ENCODE results near the gene SLC5A6.

The SLC5A6 gene

DNA sequence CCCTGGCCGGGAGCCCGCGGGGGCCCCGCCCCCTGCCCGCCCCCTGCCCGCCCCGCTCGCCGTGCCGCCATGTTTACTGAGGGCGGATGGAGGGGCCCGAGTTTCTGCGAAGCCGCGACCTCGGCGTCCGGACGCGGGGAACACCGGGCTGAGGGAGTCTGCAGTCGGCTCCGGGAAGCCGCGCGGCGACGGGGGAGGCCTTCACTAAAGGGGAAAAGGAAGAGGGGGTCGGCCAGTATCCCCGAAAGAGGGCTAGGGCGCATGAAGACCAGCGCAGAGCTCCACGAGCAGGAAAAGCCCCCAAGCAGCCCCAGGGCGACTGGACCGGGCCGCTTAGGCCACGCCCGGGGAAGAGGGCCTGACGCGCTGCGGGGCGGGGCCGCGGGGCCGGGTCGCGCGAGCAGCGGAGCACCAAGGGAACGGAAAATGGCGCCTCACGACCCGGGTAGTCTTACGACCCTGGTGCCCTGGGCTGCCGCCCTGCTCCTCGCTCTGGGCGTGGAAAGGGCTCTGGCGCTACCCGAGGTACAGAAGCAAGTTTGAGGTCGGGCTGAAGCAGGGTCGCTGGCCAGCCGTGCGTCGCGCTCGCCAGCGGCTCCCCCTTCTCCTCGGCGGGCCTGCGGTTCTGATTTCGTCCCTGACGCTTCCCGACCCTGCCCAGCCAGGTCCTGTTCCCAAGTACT, at the start of gene SLC5A6, which contains the start of gene ATRAID:
TSS of gene SLC5A6 (minus strand) at position 326 of the 683 bp plus-strand sequence. CDS start 4,618 bp downstream, outside the sequence.
TSS of gene ATRAID (plus strand) at position 99 of the 683 bp plus-strand sequence. CDS start at position 427, 328 bp downstream.
- DNase-seq, result peak; percentile 78 to 97 (median 92)

DNA sequence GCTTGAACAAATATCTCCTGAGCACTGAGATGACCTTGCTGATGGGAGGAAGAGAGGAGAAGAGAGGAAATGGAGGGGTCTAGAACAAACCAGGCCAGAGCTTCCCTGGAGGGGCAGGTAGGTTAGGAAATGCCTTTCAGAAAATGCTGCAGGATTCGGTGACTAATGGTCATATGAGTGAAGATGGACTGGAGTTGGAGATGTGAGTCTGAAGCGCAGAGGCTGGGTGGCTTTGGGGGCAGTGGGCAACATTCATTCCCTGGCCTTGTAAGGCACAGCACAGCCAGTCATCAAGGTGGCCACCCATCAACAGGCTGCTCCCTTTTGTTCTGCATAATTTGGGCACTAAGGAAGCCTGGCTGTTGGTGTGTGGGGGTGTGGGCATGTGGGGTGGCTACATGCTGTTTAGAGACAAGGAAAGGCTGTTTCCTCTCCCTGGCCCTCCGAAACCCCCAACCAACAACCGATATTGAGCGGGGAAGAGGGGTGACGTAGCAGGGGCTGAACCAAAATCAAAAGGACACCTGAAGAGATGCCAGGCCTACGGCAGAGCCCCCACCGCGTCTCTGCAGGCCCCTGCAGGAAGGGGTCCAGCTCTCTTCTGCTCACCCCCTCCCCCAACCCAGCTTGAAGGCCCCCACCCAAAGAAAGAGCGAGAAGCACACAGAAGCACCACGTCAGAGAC, 49.3 kb upstream of the SLC5A6 start:
- no peak for DNase-seq

DNA sequence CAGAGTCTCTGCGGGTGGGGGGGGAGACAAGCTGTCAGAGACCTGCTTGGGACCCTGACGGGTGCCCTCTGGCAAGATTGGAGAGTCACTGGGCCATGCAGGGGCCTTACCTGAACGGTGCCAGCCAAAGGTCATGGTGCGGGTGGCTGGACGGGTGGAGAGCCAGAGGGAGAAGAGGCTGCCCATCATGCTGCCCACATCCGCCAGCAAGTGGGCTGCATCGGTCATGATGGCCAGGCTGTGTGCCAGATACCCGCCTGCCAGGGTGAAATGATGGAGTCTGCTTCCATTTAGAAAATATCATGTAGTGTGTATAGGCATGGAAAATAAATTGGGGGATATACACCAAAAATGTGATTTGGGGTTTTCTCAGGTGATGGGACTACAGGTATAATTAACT, 46.0 kb upstream of the SLC5A6 start:
- DNase-seq, result no peak

DNA sequence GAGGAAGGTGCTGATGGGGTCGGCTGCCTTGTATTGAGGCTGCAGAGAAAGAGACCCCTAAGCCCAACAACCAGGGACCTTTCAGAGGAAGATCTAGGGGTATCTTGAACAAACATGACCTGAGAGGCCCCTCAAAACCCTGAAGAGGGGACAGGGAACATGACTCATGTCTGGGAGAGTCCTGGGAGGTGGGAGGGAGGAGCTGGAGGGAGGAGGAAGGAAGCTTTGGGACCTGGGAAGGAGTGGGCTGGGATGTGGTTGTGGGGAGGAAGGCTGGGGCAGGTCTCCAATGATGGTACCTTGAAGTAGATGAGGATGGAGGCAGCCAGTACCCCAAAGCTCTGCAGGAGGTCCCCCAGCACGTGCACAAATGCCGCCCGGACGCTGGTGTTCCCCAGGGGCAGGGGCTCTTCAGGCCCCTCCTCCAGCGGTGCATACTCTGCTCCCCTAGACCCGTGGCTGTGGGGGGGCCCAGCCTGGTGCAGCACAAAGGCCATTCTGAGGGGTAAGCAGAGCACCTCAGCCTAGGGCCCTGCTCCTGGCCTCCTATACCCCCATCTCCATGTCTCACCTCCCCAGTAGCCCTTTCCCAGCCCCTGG, 44.9 kb upstream of the SLC5A6 start:
- DNase-seq, result no peak

DNA sequence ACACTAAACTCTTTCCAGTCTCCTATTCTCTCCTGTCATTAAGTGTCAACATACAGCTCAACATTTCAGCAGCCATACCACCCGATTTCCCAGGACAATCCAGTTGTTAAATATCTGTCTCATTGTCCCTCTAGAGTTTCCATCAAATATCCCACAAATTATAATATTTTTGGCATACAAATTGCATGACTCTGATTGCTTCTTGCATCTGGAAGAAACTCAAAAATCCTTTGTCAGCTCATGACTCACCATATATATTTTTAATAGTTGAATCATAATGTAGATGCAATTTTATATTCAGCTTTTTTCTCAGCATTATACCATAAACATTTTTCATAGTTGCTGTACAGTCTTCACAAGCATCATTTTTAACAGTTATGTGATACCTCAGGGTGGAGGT, 43.6 kb upstream of the SLC5A6 start:
- no peak for DNase-seq

DNA sequence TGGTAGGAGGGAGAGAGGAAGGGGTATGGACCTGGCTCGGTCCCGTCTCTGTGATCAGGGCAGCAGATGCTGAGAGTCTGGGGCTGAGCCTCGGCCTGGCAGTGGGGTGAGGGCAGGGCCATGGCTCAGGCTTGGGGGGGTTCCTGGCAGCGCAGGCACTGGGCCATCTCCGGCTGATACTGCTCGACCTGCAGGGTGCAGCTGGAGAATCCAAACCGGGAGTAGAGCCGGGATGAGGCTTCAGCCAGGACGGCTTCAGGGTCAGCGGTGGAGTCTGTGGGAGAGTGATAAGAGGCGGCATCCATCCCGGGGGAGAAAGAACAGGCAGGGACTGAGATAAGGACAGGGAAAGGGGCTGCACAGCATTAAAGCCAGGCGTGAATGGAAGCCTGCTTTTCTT, 43.1 kb upstream of the SLC5A6 start:
- no peak for DNase-seq

DNA sequence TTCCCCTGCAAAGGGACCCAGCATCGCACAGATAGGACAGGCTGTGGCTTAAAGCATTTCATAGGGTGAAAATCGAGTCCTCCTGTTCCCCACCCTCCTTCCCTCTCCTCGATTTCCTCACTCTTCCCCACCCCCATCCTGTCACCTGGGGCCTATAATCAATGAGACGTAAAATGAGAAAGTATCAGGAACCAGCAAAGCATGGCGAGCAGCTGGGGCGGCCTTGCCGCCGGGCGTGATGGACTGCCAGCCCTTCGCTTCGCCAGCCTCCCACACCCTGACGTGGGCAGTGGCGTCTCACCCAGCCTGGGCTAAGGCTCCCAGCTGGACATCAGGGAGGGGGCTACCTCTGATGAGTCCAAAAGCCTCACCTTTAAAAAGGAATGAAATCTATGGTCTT, 39.7 kb upstream of the SLC5A6 start:
- DNase-seq, result no peak

DNA sequence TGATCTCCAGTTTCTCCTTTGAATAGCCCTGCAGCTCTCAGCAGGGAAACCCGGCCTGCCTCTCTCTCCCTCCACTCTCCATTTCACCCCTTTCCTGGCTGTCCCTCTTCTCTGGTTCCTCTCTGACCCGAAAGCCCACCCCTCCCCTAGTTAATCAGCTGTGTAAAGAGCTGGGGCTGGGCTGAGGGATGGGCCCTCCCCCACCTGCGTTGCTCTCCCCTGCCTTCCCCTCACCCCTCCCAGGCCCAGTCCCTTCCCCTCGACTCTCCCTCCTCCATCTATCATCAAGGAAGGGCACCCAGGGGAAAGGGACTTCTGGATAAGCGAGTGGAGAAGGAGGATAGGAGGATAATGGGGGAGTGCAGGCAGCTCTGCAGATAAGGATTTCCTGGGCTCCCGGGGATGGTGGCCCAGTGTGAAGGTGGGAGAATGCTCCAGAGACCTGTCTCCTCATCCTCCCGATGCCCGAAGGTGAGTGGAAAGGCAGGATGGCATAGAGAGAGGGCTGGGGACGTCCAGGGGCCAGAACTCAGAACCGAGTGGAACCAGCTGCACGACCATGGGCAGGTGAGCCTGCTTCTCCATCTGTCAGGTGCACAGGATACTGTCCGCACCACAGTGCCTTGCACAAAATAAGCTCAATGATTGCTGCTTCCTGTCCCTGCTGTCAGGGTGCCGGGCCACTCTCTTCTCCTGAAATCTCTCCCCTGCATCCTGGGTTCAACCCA, 38.7 kb upstream of the SLC5A6 start:
- DNase-seq, result no peak

DNA sequence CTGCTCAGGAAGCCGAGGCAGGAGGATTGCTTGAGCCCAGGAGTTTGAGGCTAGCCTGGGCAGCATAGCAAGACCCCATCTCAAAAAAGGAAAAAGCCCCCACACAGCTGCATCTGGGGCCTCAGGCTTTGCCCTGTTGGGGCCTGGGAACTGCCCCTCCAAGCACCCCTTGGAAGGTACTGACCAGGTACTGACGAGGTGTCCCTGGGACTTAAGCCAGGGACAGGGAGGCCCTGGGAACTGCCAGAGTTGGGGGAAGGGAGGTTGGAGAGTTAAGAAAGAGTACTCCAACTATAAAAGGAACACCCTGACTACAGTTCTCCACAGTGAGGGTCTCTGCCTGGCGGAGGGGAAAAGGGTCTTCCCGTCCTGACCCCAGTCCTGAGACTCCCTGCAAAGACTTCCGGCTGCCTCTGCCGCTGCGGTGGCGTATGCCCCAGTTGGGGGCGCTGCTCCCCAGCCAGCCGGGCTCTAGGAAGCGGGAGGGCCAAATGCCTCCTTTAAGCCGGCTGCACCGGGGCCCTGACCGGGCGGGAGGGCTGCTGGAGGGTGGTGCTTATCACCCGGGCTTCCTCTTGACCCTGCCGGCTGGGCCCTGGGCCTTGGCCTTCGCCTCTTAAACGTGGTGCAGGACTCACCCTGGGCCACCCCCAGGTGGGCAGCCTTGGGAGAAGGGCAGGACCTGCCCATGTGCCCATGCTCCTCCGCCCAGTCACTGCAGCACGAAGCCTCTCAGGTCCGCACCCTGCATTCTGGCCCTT, 38.0 kb upstream of the SLC5A6 start:
- DNase-seq, result peak in 5 of 6 experiments; percentile 18 to 30 (median 28)

DNA sequence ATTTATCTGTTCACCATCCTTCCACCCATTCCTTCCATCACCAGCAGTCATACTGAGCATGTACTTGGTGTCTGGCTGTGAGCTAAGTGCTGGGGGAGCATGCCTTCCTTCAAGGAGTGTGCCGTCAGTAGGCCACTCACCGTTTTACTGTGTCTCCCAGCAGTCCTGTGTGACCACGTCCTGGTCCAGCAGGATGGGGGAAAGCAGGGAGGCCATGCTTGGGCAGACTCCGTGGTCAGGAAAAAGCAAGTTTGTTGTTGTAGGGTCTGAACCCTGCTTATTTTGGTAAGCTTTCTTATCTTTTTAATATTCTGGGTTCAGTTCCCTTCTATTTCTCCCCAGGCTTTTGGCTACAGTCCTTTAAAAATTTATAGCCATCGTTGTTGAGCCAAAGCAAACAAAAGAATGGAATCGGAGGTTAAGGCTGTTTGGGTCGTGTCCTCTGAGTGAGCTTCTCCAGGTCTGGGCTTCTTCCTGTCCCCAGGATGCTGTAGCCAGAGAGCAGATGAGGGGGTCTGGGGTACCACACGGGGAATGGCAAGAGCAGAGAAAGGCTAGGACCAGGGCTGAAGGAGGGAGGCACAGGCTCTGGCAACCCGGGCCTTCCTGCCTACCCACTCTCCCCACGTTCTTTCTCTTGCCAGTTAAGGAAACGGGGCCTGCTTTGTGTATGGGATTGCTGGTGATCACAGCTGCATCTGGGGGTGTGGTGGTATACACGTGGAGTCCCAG, 37.3 kb upstream of the SLC5A6 start:
- no peak for DNase-seq

DNA sequence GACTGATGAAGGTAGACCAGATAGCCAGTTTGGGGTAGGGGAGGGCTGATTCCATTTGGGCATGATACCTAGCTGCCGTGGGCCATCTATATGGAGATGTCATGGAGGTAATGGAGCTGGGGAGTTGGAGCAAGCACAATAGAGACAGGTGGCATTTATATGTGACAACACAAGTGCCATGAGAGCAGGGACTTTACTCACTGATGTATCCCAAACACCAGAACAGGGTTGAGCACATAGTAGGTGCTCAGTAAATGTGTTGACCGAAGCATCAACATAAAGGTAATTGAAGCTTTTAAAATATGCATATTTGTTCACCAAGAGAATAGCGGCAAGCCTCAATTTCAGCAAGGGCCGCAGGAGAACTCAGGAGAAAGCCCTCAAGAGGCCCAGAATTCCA, 35.8 kb upstream of the SLC5A6 start:
- DNase-seq, result no peak

DNA sequence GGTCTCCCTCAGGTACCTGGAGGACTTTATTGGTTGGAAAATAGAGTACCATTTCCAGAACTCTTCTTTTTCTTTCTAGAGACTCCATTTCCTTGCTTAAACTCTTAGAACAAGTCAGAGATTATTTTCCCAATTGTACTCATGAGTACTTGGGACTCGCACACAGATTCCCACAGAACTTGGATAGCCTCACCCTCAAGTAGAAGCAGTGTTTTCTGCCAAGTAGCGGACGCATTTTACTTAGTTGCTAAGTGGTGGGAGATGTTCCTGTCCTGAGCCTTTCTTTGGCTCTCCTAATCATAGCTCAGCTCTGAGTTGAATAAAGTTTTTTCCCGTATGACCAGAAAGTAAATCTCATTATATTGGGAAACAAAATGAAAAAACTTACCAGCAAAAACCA, 33.6 kb upstream of the SLC5A6 start:
- no peak for DNase-seq

DNA sequence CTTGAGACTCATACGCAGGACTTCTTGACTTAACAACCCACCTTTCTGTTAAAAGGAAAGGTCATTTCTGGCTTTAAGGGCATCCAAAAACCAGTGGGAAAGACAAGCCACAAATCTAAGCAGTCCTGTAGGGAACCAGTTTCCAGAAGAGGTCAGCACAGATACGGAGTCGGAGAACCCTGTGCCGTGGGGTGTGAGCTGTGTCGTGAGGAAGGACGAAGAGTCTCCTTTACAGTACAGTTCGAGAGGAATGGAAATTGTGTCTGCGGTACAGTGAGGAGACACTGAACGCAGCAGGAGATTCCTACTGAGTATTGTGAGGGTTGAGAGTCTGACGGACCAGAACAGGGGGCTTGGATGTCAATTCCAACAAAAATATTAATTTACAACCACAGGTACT, 33.0 kb upstream of the SLC5A6 start:
- DNase-seq, result no peak

DNA sequence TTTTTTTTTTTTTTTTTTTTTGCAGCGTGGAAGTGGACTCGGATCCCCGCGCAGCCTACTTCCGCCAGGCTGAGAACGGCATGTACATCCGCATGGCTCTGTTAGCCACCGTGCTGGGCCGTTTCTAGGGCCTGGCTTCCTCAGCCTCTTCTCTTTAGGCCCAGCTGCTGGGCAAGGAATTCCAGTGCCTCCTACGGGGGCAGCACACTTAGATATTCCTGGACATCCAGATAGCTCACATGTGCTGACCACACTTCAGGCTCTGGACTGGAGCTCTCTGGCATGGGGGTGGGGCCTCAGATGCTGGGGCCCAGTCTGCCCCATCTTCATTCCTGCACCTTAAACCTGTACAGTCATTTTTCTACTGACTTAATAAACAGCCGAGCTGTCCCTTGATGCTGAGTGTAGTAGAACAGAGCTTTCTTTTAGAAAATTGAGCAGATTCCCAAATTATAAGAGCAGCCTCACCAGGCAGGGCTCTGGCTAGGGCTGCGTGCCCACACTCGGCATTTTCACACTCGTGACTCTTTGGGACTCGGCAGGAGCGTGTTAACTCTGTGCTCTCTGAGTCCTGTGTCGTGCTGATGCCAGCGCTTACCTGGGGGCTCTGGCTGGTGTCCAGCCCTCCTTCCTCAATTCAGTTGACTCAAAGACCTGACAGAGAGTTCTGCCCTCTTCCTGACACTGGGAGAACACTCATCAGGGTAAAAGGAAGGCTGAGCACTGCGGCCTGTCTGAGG, 31.5 kb upstream of the SLC5A6 start:
- DNase-seq, result no peak

DNA sequence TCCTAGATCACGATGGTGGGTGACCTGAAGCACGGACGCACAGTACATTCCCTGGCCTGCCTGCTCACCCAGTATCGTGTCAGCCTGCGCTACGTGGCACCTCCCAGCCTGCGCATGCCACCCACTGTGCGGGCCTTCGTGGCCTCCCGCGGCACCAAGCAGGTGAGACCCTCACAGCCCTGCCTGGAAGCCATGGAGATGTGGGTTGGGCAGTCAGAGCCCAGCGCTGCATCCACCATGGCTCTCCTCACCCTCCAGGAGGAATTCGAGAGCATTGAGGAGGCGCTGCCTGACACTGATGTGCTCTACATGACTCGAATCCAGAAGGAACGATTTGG, 30.5 kb upstream of the SLC5A6 start:
- DNase-seq, result no peak

DNA sequence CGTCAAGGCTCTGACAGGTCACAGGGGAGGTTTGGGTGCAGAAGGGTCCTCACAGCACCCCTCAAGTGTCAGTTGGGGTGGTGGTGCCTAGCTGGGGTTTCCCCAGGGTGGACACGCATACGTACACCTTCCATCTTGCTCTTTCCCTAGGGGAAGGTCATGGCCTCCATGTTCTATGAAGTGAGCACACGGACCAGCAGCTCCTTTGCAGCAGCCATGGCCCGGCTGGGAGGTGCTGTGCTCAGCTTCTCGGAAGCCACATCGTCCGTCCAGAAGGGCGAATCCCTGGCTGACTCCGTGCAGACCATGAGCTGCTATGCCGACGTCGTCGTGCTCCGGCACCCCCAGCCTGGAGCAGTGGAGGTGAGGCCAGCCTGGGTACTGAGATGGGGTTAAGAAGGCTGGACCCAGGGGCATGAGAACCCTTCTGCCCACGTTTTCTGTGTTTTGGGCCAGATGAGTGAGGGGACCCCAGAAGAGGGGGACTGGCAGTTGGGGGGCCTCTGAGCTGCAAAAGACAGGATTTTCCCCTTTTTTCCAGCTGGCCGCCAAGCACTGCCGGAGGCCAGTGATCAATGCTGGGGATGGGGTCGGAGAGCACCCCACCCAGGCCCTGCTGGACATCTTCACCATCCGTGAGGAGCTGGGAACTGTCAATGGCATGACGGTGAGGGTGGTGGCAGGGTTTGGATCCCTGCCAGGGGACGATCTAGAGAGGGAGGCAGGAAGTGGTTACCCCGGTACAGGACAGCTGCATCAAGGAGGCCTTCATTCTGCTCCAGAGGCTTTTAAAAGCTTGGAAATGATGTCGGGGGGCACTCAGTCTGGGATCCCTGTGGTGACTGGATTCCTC, 29.9 kb upstream of the SLC5A6 start:
- DNase-seq, result peak in 1 of 6 experiments; percentile 15

DNA sequence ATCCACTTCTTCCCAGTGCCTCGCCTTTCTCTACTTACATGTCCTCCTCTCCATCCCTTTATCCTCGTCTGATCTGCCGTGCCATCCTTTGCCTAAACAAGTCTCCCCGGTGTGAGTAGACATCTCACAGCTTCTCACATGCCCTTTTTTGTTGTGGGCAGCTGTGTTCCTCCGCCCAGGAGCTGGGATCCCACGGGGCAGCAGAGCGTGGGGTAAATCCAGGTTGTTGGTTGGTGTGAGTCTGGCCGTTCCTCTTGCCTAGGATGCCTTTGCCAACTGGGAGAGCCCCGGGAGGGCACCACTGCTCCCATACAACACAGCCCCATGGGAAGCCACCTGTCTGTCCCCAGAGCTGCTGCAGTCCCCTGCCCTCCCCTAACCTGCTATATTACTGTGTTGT, 28.3 kb upstream of the SLC5A6 start:
- DNase-seq, result no peak

DNA sequence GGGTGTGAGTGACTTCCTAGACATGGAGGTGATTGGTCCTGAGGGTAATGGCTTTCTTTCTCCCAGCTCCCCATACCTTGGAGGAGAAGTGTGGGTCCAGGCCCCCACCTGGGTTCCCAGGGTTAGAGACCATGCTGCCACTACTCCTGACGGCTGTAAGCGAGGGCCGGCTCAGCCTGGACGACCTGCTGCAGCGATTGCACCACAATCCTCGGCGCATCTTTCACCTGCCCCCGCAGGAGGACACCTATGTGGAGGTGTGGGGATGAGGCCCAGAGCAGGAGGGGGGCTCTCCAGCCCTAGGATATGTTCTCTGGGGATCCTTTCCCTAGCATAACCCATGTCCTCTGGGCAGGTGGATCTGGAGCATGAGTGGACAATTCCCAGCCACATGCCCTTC, 26.9 kb upstream of the SLC5A6 start:
- no peak for DNase-seq

DNA sequence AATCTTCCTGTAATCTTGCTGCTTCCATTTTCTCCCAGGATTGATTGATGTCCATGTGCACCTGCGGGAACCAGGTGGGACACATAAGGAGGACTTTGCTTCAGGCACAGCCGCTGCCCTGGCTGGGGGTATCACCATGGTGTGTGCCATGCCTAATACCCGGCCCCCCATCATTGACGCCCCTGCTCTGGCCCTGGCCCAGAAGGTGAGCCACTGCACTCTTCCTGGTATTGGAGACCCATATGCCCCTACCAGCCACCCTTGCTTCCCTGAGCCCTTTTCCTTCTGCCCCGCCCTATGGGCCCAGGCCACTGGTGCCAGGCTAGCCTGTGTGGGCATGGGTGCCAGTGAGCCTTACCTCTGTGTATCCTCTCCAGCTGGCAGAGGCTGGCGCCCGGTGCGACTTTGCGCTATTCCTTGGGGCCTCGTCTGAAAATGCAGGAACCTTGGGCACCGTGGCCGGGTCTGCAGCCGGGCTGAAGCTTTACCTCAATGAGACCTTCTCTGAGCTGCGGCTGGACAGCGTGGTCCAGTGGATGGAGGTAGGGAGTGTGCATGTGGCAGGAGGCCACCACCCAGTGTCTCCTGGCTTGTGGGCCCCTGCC, 25.4 kb upstream of the SLC5A6 start:
- no peak for DNase-seq

DNA sequence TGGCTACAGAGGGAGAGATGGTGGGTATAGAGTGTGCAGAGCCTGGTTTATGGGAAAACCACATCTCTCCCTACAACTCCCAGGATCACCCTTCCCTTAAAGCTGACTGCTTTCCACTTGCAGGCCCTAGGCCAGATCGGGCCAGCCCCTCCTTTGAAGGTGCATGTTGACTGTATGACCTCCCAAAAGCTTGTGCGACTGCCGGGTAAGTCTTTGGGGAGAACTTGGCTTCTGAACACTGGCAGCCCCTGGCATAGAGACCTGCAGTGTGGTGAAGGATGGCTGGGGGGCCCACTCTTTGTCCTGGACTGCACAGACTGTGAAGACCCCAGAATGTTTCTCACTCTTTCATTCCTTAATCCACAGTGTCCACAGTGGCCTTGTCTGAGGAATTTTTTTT, 24.6 kb upstream of the SLC5A6 start:
- DNase-seq, result no peak
